ENCODE data around the gene ATAD2B. TPM values are rescaled to one million over a fixed set of nuclear protein-coding genes. Genes with fewer than 3 reads are reported as not detected.

ATAD2B gene
- total and polyA plus RNA-seq, 2 of the 8 experiments (the other 6 are each of a cell fraction or from before 2014, with no cell fraction given) = 3.4 to 16.1 TPM

GRCh38 chr2:23814963-23815362, 112.0 kb downstream of the ATAD2B start:
- Histone ChIP-seq H4K91ac (replicated peaks; ENCODE audit: insufficient read length, low read length) (no peak overlapping the region), H4K5ac (ENCODE audit: insufficient read length, low read depth, low read length) (no peak overlapping the region), H3K4me1 (replicated peaks in 1 of 4; ENCODE audit: control insufficient read depth in 3 of 4, insufficient read depth in 4 of 4, low read length in 3 of 4) (peaks cover 0 to 4% (median under 1%) of the 10 kb centered on the region in 4 experiments; a peak in 2 of 7 replicates), H3K27ac (ENCODE audit: low read depth, low read length) (no peak overlapping the region), H4K8ac (ENCODE audit: extremely low read depth, insufficient read depth, low read length) (no peak overlapping the region), H2BK15ac (ENCODE audit: low read length) (no peak overlapping the region), H3K27me3 (replicated peaks in 1 of 4; ENCODE audit: control insufficient read depth in 3 of 4, extremely low read depth in 1 of 4, insufficient read depth in 3 of 4, low read length in 3 of 4) (no peaks in the 10 kb centered on the region), H4K20me1 (replicated peaks in 1 of 2; ENCODE audit: control insufficient read depth in 1 of 2, insufficient read depth in 2 of 2, low read length in 2 of 2) (no peaks in the 10 kb centered on the region), H2BK5ac (ENCODE audit: low read depth, low read length) (no peak overlapping the region), H3K36me3 (ENCODE audit: control insufficient read depth in 2 of 4, insufficient read depth in 4 of 4, low read length in 3 of 4) (peaks cover 0 to 10% (median 0%) of the 10 kb centered on the region in 4 experiments; a peak in 1 of 8 replicates), H3K79me2 (ENCODE audit: control insufficient read depth in 1 of 2, insufficient read depth in 2 of 2, low read length in 2 of 2) (no peaks in the 10 kb centered on the region), H3K4me3 (ENCODE audit: extremely low read depth in 1 of 4, insufficient read depth in 2 of 4, low read depth in 3 of 4, low read length in 4 of 4) (no peak overlapping the region), H3K4me2 (ENCODE audit: insufficient read depth in 1 of 2, low read depth in 2 of 2, low read length in 2 of 2) (no peak overlapping the region), H3K79me1 (ENCODE audit: low read depth, low read length) (no peaks in the 10 kb centered on the region), H3K18ac (ENCODE audit: extremely low read depth, low read length) (no peak overlapping the region), H3K4ac (replicated peaks; ENCODE audit: insufficient read length, low read depth, low read length) (no peak overlapping the region), H3K14ac (ENCODE audit: insufficient read length) (no peak overlapping the region), H2AFZ (ENCODE audit: low read length) (no peak overlapping the region), H2BK120ac (replicated peaks; ENCODE audit: low read depth, low read length) (no peak overlapping the region), H2BK20ac (ENCODE audit: low read length) (no peak overlapping the region), H3K23me2 (ENCODE audit: low read depth, low read length) (peaks cover 2% of the 10 kb centered on the region; the same call in 1 of the 2 replicates), H2AK5ac (ENCODE audit: low read depth, low read length) (no peak overlapping the region), H3K9ac (replicated peaks in 1 of 4; ENCODE audit: extremely low read depth in 1 of 4, low read depth in 3 of 4, low read length in 3 of 4) (no peak overlapping the region), H3K9me3 (ENCODE audit: insufficient read depth in 2 of 2, low read depth in 1 of 2, low read length in 1 of 2) (no peaks in the 10 kb centered on the region), H3K56ac (replicated peaks; ENCODE audit: insufficient read length, low read depth, low read length) (no peak overlapping the region), H2BK12ac (ENCODE audit: low read depth, low read length) (no peak overlapping the region), H3K23ac (ENCODE audit: insufficient read length) (no peak overlapping the region)
- ChIA-PET POLR2A (ENCODE audit: partially characterized antibody) (no interaction called here), CTCF (ENCODE audit: partially characterized antibody) (interaction anchor here (0.6 to 1.4 kb wide), 3 partner anchors 9 to 101 kb away, joined by 4 to 5 read pairs (median 4); no protein-coding TSS in a partner anchor)
- DNase-seq (ENCODE audit: low read depth in 1 of 2, low spot score in 2 of 2) (no peak), FAIRE-seq (no peak)
- WGBS, 2 experiments (ENCODE audit: extremely low coverage in 1 of 2, insufficient coverage in 1 of 2, insufficient read length in 1 of 2, insufficient replicate concordance in 2 of 2, low coverage in 1 of 2, low lambda C conversion rate in 2 of 2, missing lambda C conversion rate in 1 of 2) = 79% methylated on average over 2 of the region's 2 CpGs; no CpG with 5 or more reads in 1 of the 2 experiments
- TF ChIP-seq MAFK (IDR thresholded peaks at IDR 0.05; ENCODE audit: low read depth, low read length) = no peak
- TF ChIP-seq, protein P1, sequence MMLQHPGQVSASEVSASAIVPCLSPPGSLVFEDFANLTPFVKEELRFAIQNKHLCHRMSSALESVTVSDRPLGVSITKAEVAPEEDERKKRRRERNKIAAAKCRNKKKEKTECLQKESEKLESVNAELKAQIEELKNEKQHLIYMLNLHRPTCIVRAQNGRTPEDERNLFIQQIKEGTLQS (IDR thresholded peaks at IDR 0.05; ENCODE audit: insufficient read depth, low read depth, low read length) = no peak
- TF ChIP-seq CHD1 (IDR thresholded peaks at IDR 0.05; ENCODE audit: low read depth, low read length) = no peak
- TF ChIP-seq POLR2A (IDR thresholded peaks at IDR 0.05; ENCODE audit: control extremely low read depth in 1 of 2, low read depth in 2 of 2, low read length in 2 of 2) = no peak
- TF ChIP-seq CREB1 (IDR thresholded peaks at IDR 0.05) = no peak
- no peak for TF ChIP-seq RBBP5 (IDR thresholded peaks at IDR 0.05; ENCODE audit: borderline replicate concordance, low read depth, low read length)
- TF ChIP-seq SAP30 (IDR thresholded peaks at IDR 0.05; ENCODE audit: insufficient read depth, insufficient replicate concordance, low read length) = no peak
- TF ChIP-seq KDM5A (IDR thresholded peaks at IDR 0.05; ENCODE audit: low read length) = no peak
- TF ChIP-seq, protein P2, sequence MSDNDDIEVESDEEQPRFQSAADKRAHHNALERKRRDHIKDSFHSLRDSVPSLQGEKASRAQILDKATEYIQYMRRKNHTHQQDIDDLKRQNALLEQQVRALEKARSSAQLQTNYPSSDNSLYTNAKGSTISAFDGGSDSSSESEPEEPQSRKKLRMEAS (IDR thresholded peaks at IDR 0.05) = no peak
- TF ChIP-seq ZNF274 (IDR thresholded peaks at IDR 0.05; ENCODE audit: borderline replicate concordance, extremely low read depth, low read length) = no peak
- no peak for TF ChIP-seq POLR2AphosphoS5 (IDR thresholded peaks at IDR 0.05; ENCODE audit: low read depth, low read length)
- no peak for TF ChIP-seq SIRT6 (IDR thresholded peaks at IDR 0.05; ENCODE audit: low read length)
- TF ChIP-seq SRF (IDR thresholded peaks at IDR 0.05; ENCODE audit: low read depth, low read length) = no peak
- no peak for TF ChIP-seq EP300 (IDR thresholded peaks at IDR 0.05; ENCODE audit: borderline replicate concordance in 1 of 2, low read depth in 2 of 2, low read length in 2 of 2)
- no peak for TF ChIP-seq ASH2L (IDR thresholded peaks at IDR 0.05; ENCODE audit: low read length)

All from H1 (cell line).